Esophagus muscularis mucosa (tissue), 4 donors: ENCODE measurements around the gene DLX4. TPM values are rescaled to one million over a fixed set of nuclear protein-coding genes. Genes with fewer than 3 reads are reported as not detected.

ENCODE experiments used
- DNase-seq: peaks from one replicate; pipeline ENCODE4 v3.0.0-alpha.2; 2017; ENCODE audit errors: extremely low spot score
- H3K27ac ChIP-seq, 4 donors: fragments of 200-600 bp; sonication (generic); replicated peaks in 1 of 4; 1 replicate in 3 of 4; 2 replicates in 1 of 4; pipeline ENCODE4 v1.5.1; 2016 to 2019; ENCODE audit warnings: mild to moderate bottlenecking in 1 of 4
- H3K27me3 ChIP-seq, 4 donors: fragments of 200-600 bp; sonication (generic); one replicate each; pipeline versions ENCODE4 v1.5.1 to v1.6.0; 2016 to 2019
- H3K36me3 ChIP-seq, 4 donors: fragments of 200-600 bp; sonication (generic); one replicate each; pipeline ENCODE4 v1.5.1; 2016 to 2019
- H3K4me1 ChIP-seq, 4 donors: fragments of 200-600 bp; sonication (generic); one replicate each; pipeline ENCODE4 v1.5.1; 2016 to 2019
- H3K4me3 ChIP-seq, 4 donors: fragments of 200-600 bp; sonication (generic); 1 replicate in 2 of 4; 2 replicates in 2 of 4; pipeline ENCODE4 v1.5.1; 2016 to 2019; ENCODE audit warnings: mild to moderate bottlenecking in 4 of 4, moderate library complexity in 1 of 4
- H3K9me3 ChIP-seq, 4 donors: fragments of 200-600 bp; sonication (generic); 1 replicate in 3 of 4; 2 replicates in 1 of 4; pipeline ENCODE4 v1.5.1; 2016 to 2019
- CTCF ChIP-seq, 3 experiments: fragments of 200-600 bp in 2 of 3; fragments of 450-650 bp in 1 of 3; sonication (generic) in 2 of 3; IDR thresholded peaks; one replicate each; pipeline ENCODE4 v1.5.1; 2017 to 2019; ENCODE audit warnings: antibody characterized with exemption in 3 of 3, mild to moderate bottlenecking in 2 of 3, moderate library complexity in 1 of 3
- EP300 ChIP-seq: sonication (generic); formaldehyde crosslinking; IDR thresholded peaks from one replicate; pipeline ENCODE4 v1.6.1; 2017; ENCODE audit warnings: antibody characterized with exemption
- POLR2A ChIP-seq: fragments of 450-650 bp; IDR thresholded peaks from one replicate; pipeline ENCODE4 v1.6.1; 2017; ENCODE audit warnings: antibody characterized with exemption, moderate library complexity, mild to moderate bottlenecking, low read depth
- POLR2AphosphoS5 ChIP-seq, 2 donors: sonication (generic); formaldehyde crosslinking; IDR thresholded peaks; one replicate each; pipeline ENCODE4 v1.6.1; 2017; ENCODE audit warnings: antibody characterized with exemption in 2 of 2
- WGBS: methylation state at CpG from one replicate; pipeline ENCODE4 v1.1.5; 2018; 5-methylcytosine and 5-hydroxymethylcytosine counted together
- intact Hi-C: fragments of 100-400 bp; cut with DNase I; formaldehyde crosslinking; loops from one replicate; pipeline ENCODE4 v1.15.1; 2023
- total RNA-seq, 4 donors: library from RNA; depleted of rRNA; stranded (reverse); fragments of >200 nt; gene quantifications; one replicate each; pipeline versions ENCODE4 v1.1.0 to v1.2.1, GENCODE V29; 2016

Gene DLX4
- total RNA-seq, 4 donors from 2014 or later = not detected

GRCh38 chr17:50014471-50015088 lies 45.6 kb downstream of the DLX4 start:
- 33% methylated on average over 1 of the region's 1 CpG for WGBS
- intact Hi-C loops = no loop called here
- Histone ChIP-seq H3K4me1 (no peaks in the 10 kb centered on the region), H3K9me3 (peaks cover 0 to 20% (median 11%) of the 10 kb centered on the region in 4 donors), H3K27ac (no peak overlapping the region), H3K36me3 (no peaks in the 10 kb centered on the region), H3K27me3 (peaks cover 0 to 13% (median 0%) of the 10 kb centered on the region in 4 donors), H3K4me3 (no peak overlapping the region)
- TF ChIP-seq CTCF (IDR thresholded peaks at IDR 0.05) = no peak
- TF ChIP-seq POLR2A = no peak
- no peak for TF ChIP-seq EP300
- TF ChIP-seq POLR2AphosphoS5 (IDR thresholded peaks at IDR 0.05) = no peak
- no peak for DNase-seq

- 91% methylated on average over 2 of the region's 2 CpGs for WGBS
- no peak overlapping the region for H3K27ac ChIP-seq
- H3K4me1 ChIP-seq = no peaks in the 10 kb centered on the region
- H3K36me3 ChIP-seq = no peaks in the 10 kb centered on the region
- H3K4me3 ChIP-seq = no peak overlapping the region
- intact Hi-C loops = no loop called here
- H3K27me3 ChIP-seq = peaks cover 0 to 9% (median 0%) of the 10 kb centered on the region in 4 donors
- no peak for DNase-seq
- no peak for TF ChIP-seq EP300
- TF ChIP-seq POLR2AphosphoS5 (IDR thresholded peaks at IDR 0.05) = no peak
- no peak for TF ChIP-seq POLR2A
- no peak for TF ChIP-seq CTCF (IDR thresholded peaks at IDR 0.05)
- H3K9me3 ChIP-seq = peaks cover 0 to 16% (median 8%) of the 10 kb centered on the region in 4 donors
Measured at GRCh38 chr17:50015146-50015545, 46.2 kb downstream of the DLX4 start.

- no peak for DNase-seq
- no peak overlapping the region for H3K27ac ChIP-seq
- intact Hi-C loops = no loop called here
- no peak overlapping the region for H3K4me3 ChIP-seq
- H3K9me3 ChIP-seq = no peaks in the 10 kb centered on the region
- H3K36me3 ChIP-seq = no peaks in the 10 kb centered on the region
- WGBS = 100% methylated on average over 1 of the region's 1 CpG
- H3K4me1 ChIP-seq = peaks cover 0 to 5% (median 0%) of the 10 kb centered on the region in 4 donors
- H3K27me3 ChIP-seq = peaks cover 0 to 4% (median 0%) of the 10 kb centered on the region in 4 donors
- TF ChIP-seq EP300 (no peak), POLR2A (no peak), CTCF (IDR thresholded peaks at IDR 0.05) (no peak), POLR2AphosphoS5 (IDR thresholded peaks at IDR 0.05) (no peak)
Measured at GRCh38 chr17:50018909-50019308, 49.9 kb downstream of the DLX4 start.

GRCh38 chr17:50020841-50021599 lies 52.0 kb downstream of the DLX4 start:
- DNase-seq = no peak
- Histone ChIP-seq H3K9me3 (no peaks in the 10 kb centered on the region), H3K27ac (no peak overlapping the region), H3K27me3 (no peaks in the 10 kb centered on the region), H3K36me3 (no peaks in the 10 kb centered on the region), H3K4me1 (peaks cover 0 to 5% (median 0%) of the 10 kb centered on the region in 4 donors), H3K4me3 (no peak overlapping the region)
- TF ChIP-seq POLR2AphosphoS5 (IDR thresholded peaks at IDR 0.05) = no peak
- TF ChIP-seq POLR2A = no peak
- TF ChIP-seq EP300 = no peak
- TF ChIP-seq CTCF (IDR thresholded peaks at IDR 0.05) = no peak
- 57% methylated on average over 13 of the region's 13 CpGs for WGBS
- intact Hi-C loops = no loop called here
